ENCODE data around the gene IFNL1. TPM values are rescaled to one million over a fixed set of nuclear protein-coding genes. Genes with fewer than 3 reads are reported as not detected.

The IFNL1 gene
- polyA plus RNA-seq, 2 of the 4 experiments (the other 2 are of a cell fraction): not detected

- 93% methylated on average over 4 of the region's 4 CpGs for WGBS (ENCODE audit: missing lambda C conversion rate)
- peak; percentile 68 for FAIRE-seq
- Histone ChIP-seq H3K4me1 (peaks cover 8% of the 10 kb centered on the region), H3K27ac (no peak overlapping the region), H3K4me2 (no peak overlapping the region), H3K4me3 (no peak overlapping the region), H3K9me3 (no peaks in the 10 kb centered on the region)
- POLR2A ChIA-PET: no interaction called here
- ATAC-seq: no peak
- DNase-seq (ENCODE audit: low read depth in 1 of 2, low spot score in 1 of 2): no peak
- TF ChIP-seq, protein P1, sequence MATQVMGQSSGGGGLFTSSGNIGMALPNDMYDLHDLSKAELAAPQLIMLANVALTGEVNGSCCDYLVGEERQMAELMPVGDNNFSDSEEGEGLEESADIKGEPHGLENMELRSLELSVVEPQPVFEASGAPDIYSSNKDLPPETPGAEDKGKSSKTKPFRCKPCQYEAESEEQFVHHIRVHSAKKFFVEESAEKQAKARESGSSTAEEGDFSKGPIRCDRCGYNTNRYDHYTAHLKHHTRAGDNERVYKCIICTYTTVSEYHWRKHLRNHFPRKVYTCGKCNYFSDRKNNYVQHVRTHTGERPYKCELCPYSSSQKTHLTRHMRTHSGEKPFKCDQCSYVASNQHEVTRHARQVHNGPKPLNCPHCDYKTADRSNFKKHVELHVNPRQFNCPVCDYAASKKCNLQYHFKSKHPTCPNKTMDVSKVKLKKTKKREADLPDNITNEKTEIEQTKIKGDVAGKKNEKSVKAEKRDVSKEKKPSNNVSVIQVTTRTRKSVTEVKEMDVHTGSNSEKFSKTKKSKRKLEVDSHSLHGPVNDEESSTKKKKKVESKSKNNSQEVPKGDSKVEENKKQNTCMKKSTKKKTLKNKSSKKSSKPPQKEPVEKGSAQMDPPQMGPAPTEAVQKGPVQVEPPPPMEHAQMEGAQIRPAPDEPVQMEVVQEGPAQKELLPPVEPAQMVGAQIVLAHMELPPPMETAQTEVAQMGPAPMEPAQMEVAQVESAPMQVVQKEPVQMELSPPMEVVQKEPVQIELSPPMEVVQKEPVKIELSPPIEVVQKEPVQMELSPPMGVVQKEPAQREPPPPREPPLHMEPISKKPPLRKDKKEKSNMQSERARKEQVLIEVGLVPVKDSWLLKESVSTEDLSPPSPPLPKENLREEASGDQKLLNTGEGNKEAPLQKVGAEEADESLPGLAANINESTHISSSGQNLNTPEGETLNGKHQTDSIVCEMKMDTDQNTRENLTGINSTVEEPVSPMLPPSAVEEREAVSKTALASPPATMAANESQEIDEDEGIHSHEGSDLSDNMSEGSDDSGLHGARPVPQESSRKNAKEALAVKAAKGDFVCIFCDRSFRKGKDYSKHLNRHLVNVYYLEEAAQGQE (IDR thresholded peaks at IDR 0.05): no peak
- TF ChIP-seq HOXB5 (CRISPR knock-in tag; IDR thresholded peaks at IDR 0.05): no peak
- TF ChIP-seq PBX3 (IDR thresholded peaks at IDR 0.05): no peak
- TF ChIP-seq MAZ (IDR thresholded peaks at IDR 0.05; ENCODE audit: borderline replicate concordance, low read depth, low read length): no peak
- no peak for TF ChIP-seq SREBF2 (IDR thresholded peaks at IDR 0.05)
- TF ChIP-seq NFE2L2 (conservative IDR thresholded peaks at IDR 0.05; ENCODE audit: low read length): no peak
- no peak for TF ChIP-seq HEYL (CRISPR knock-in tag; IDR thresholded peaks at IDR 0.05)
- TF ChIP-seq KDM1A (IDR thresholded peaks at IDR 0.05; ENCODE audit: low read depth): no peak
- TF ChIP-seq TFCP2L1 (CRISPR knock-in tag; IDR thresholded peaks at IDR 0.05): no peak
- TF ChIP-seq RFX5 (IDR thresholded peaks at IDR 0.05): no peak
- TF ChIP-seq HOXA7 (CRISPR knock-in tag; IDR thresholded peaks at IDR 0.05): no peak
- TF ChIP-seq ZC3H11A (IDR thresholded peaks at IDR 0.05): no peak
- TF ChIP-seq MAX (IDR thresholded peaks at IDR 0.05): no peak
- TF ChIP-seq RAD21 (conservative IDR thresholded peaks at IDR 0.05 in 1 of 2, IDR thresholded peaks at IDR 0.05 in 1 of 2): no peak
- no peak for TF ChIP-seq EHF (CRISPR knock-in tag; IDR thresholded peaks at IDR 0.05)
- no peak for TF ChIP-seq ZNF302 (CRISPR knock-in tag; IDR thresholded peaks at IDR 0.05)
- TF ChIP-seq ZFP36 (IDR thresholded peaks at IDR 0.05; ENCODE audit: borderline replicate concordance, partially characterized antibody): no peak
- TF ChIP-seq, protein P2, sequence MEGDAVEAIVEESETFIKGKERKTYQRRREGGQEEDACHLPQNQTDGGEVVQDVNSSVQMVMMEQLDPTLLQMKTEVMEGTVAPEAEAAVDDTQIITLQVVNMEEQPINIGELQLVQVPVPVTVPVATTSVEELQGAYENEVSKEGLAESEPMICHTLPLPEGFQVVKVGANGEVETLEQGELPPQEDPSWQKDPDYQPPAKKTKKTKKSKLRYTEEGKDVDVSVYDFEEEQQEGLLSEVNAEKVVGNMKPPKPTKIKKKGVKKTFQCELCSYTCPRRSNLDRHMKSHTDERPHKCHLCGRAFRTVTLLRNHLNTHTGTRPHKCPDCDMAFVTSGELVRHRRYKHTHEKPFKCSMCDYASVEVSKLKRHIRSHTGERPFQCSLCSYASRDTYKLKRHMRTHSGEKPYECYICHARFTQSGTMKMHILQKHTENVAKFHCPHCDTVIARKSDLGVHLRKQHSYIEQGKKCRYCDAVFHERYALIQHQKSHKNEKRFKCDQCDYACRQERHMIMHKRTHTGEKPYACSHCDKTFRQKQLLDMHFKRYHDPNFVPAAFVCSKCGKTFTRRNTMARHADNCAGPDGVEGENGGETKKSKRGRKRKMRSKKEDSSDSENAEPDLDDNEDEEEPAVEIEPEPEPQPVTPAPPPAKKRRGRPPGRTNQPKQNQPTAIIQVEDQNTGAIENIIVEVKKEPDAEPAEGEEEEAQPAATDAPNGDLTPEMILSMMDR (IDR thresholded peaks at IDR 0.05): no peak
- TF ChIP-seq HOXB13 (CRISPR knock-in tag; IDR thresholded peaks at IDR 0.05; ENCODE audit: low read depth): no peak
- no peak for TF ChIP-seq TP53 (CRISPR knock-in tag; IDR thresholded peaks at IDR 0.05)
- CTCF ChIA-PET: interaction anchor here (1.0 to 9.1 kb wide), 3 partner anchors 9 to 196 kb away, joined by 3 to 86 read pairs (median 5); no protein-coding TSS in a partner anchor
Observed at GRCh38 chr19:39318690-39319089, 22.5 kb downstream of the IFNL1 start.
